ENCODE measurements around the gene PRKAB1. TPM values are rescaled to one million over a fixed set of nuclear protein-coding genes. Genes with fewer than 3 reads are reported as not detected.

The PRKAB1 gene
- total RNA-seq, 1 donor from 2014 or later = 30.5 TPM

GRCh38 chr12:119627686-119628085 lies 40.2 kb upstream of the PRKAB1 start:
- DNase-seq (ENCODE audit: low spot score in 2 of 2, unreplicated experiment in 2 of 2) = no peak
- no peaks in the 10 kb centered on the region for H3K36me3 Mint-ChIP-seq
- TF ChIP-seq CTCF (IDR thresholded peaks at IDR 0.05; ENCODE audit: unreplicated experiment) = no peak
- H3K4me3 Mint-ChIP-seq = no peak overlapping the region
- H3K27me3 Mint-ChIP-seq (ENCODE audit: low read depth) = peaks cover 19% of the 10 kb centered on the region
- peaks cover 5% of the 10 kb centered on the region for H3K9me3 Mint-ChIP-seq
- no peaks in the 10 kb centered on the region for H3K4me1 Mint-ChIP-seq
- H3K27ac Mint-ChIP-seq = no peak overlapping the region

GRCh38 chr12:119630223-119630780 lies 37.6 kb upstream of the PRKAB1 start:
- TF ChIP-seq CTCF (IDR thresholded peaks at IDR 0.05; ENCODE audit: unreplicated experiment) = no peak
- Mint-ChIP-seq H3K4me3 (no peak overlapping the region), H3K27ac (no peak overlapping the region), H3K4me1 (no peaks in the 10 kb centered on the region), H3K27me3 (ENCODE audit: low read depth) (peaks cover 24% of the 10 kb centered on the region), H3K9me3 (peaks cover 5% of the 10 kb centered on the region), H3K36me3 (no peaks in the 10 kb centered on the region)
- no peak for DNase-seq (ENCODE audit: low spot score in 2 of 2, unreplicated experiment in 2 of 2)

GRCh38 chr12:119630962-119631550 lies 36.9 kb upstream of the PRKAB1 start:
- Mint-ChIP-seq H3K4me1 (no peaks in the 10 kb centered on the region), H3K27me3 (ENCODE audit: low read depth) (peaks cover 31% of the 10 kb centered on the region), H3K9me3 (peaks cover 5% of the 10 kb centered on the region), H3K27ac (no peak overlapping the region), H3K36me3 (no peaks in the 10 kb centered on the region), H3K4me3 (no peak overlapping the region)
- TF ChIP-seq CTCF (IDR thresholded peaks at IDR 0.05; ENCODE audit: unreplicated experiment) = no peak
- DNase-seq (ENCODE audit: low spot score in 2 of 2, unreplicated experiment in 2 of 2) = no peak

- H3K4me3 Mint-ChIP-seq = no peak overlapping the region
- no peaks in the 10 kb centered on the region for H3K36me3 Mint-ChIP-seq
- no peak for DNase-seq (ENCODE audit: low spot score in 2 of 2, unreplicated experiment in 2 of 2)
- no peak overlapping the region for H3K27ac Mint-ChIP-seq
- peaks cover 37% of the 10 kb centered on the region for H3K27me3 Mint-ChIP-seq (ENCODE audit: low read depth)
- H3K9me3 Mint-ChIP-seq = peaks cover 5% of the 10 kb centered on the region
- H3K4me1 Mint-ChIP-seq = no peaks in the 10 kb centered on the region
- TF ChIP-seq CTCF (IDR thresholded peaks at IDR 0.05; ENCODE audit: unreplicated experiment) = no peak
These were observed 35.8 kb upstream of the PRKAB1 start for GRCh38 chr12:119631930-119632678.

- no peak for TF ChIP-seq CTCF (IDR thresholded peaks at IDR 0.05; ENCODE audit: unreplicated experiment)
- Mint-ChIP-seq H3K4me1 (no peaks in the 10 kb centered on the region), H3K27ac (no peak overlapping the region), H3K36me3 (no peaks in the 10 kb centered on the region), H3K27me3 (ENCODE audit: low read depth) (peaks cover 44% of the 10 kb centered on the region), H3K9me3 (peaks cover 5% of the 10 kb centered on the region), H3K4me3 (no peak overlapping the region)
- DNase-seq (ENCODE audit: low spot score in 2 of 2, unreplicated experiment in 2 of 2) = no peak
These were observed 33.2 kb upstream of the PRKAB1 start for GRCh38 chr12:119634743-119635142.
